GM23248 (cell line): ENCODE data around the gene THSD4.

ENCODE experiments used
- EZH2 ChIP-seq: fragments of 200-600 bp; sonication (generic); IDR thresholded peaks from 2 replicates; pipeline ENCODE4 v1.6.1; 2018; ENCODE audit warnings: antibody characterized with exemption, mild to moderate bottlenecking; ENCODE audit not compliant: insufficient read depth, poor library complexity, severe bottlenecking
- EZH2phosphoT487 ChIP-seq: fragments of 200-600 bp; sonication (generic); IDR thresholded peaks from 2 replicates; pipeline ENCODE4 v1.6.1; 2018; ENCODE audit warnings: antibody characterized with exemption, moderate library complexity, mild to moderate bottlenecking, low read depth; ENCODE audit not compliant: insufficient read depth

GRCh38 chr15:71097890-71098289 lies 17.4 kb upstream of the THSD4 start:
- TF ChIP-seq EZH2phosphoT487 (no peak), EZH2 (no peak)
